Caki2 (cell line): ENCODE data around the gene ACER3. TPM values are rescaled to one million over a fixed set of nuclear protein-coding genes. Genes with fewer than 3 reads are reported as not detected.
"Not testable (repeated sequence)": the region's sequence is repeated elsewhere in the genome, so short reads cannot be mapped to it uniquely, and the experiment has no call there.

ENCODE experiments used
- DNase-seq: peaks from one replicate; pipeline ENCODE4 v3.0.0-alpha.2; 2015; ENCODE audit warnings: low read depth
- in situ Hi-C: cut with HindIII; loops from 2 replicates; pipeline ENCODE4 v1.10.0; 2016; ENCODE audit warnings: low sequenced_read_pairs, low pct_unique_long_range_greater_than_20kb, mixed read lengths
- total RNA-seq: library from RNA; depleted of rRNA; stranded (reverse); fragments of >200 nt; shearing (Covaris generic); gene quantifications from 2 replicates; pipeline ENCODE4 v1.2.3, GENCODE V29; 2014; ENCODE audit warnings: low replicate concordance

ACER3 gene
- total RNA-seq, 1 experiment from 2014 or later = 5.7 TPM

- in situ Hi-C loops = no loop called here
- no peak for DNase-seq
Observed at GRCh38 chr11:77039491-77040400, 179.0 kb downstream of the ACER3 start.

GRCh38 chr11:77040401-77040777 is 179.7 kb downstream of the ACER3 start:
- in situ Hi-C loops = no loop called here
- DNase-seq = no peak

GRCh38 chr11:77040889-77041288 is 180.2 kb downstream of the ACER3 start:
- in situ Hi-C loops = no loop called here
- no peak for DNase-seq

- in situ Hi-C loops = no loop called here
- DNase-seq = no peak
Observed at GRCh38 chr11:77042111-77042726, 181.5 kb downstream of the ACER3 start.

GRCh38 chr11:77044356-77044755 is 183.6 kb downstream of the ACER3 start:
- in situ Hi-C loops = no loop called here
- DNase-seq = no peak

- no peak for DNase-seq
- in situ Hi-C loops = no loop called here
Observed at GRCh38 chr11:77044886-77045285, 184.2 kb downstream of the ACER3 start.

- no peak for DNase-seq
- in situ Hi-C loops = no loop called here
Observed at GRCh38 chr11:77046060-77046501, 185.4 kb downstream of the ACER3 start.

GRCh38 chr11:77047007-77047927 is 186.5 kb downstream of the ACER3 start:
- in situ Hi-C loops = no loop called here
- DNase-seq = peak; percentile 95

GRCh38 chr11:77047928-77048446 is 187.3 kb downstream of the ACER3 start:
- in situ Hi-C loops = not testable (repeated sequence)

GRCh38 chr11:77049026-77049425 is 188.3 kb downstream of the ACER3 start:
- in situ Hi-C loops = no loop called here
- DNase-seq = no peak

More at GRCh38 chr11:77047928-77048446, 187.3 kb downstream of the ACER3 start:
- not testable (repeated sequence) for DNase-seq

- in situ Hi-C loops = no loop called here
- DNase-seq = no peak
Observed at GRCh38 chr11:77051511-77051910, 190.8 kb downstream of the ACER3 start.

- in situ Hi-C loops = no loop called here
- DNase-seq = no peak
Observed at GRCh38 chr11:77052518-77052917, 191.8 kb downstream of the ACER3 start.

GRCh38 chr11:77053217-77054015 is 192.7 kb downstream of the ACER3 start:
- in situ Hi-C loops = no loop called here
- DNase-seq = no peak

- in situ Hi-C loops = no loop called here
- no peak for DNase-seq
Observed at GRCh38 chr11:77054084-77054483, 193.4 kb downstream of the ACER3 start.

- in situ Hi-C loops = no loop called here
- no peak for DNase-seq
Observed at GRCh38 chr11:77055101-77055561, 194.4 kb downstream of the ACER3 start.

- in situ Hi-C loops = no loop called here
- DNase-seq = no peak
Observed at GRCh38 chr11:77055913-77056312, 195.2 kb downstream of the ACER3 start.

- no peak for DNase-seq
- in situ Hi-C loops = no loop called here
Observed at GRCh38 chr11:77056814-77057402, 196.2 kb downstream of the ACER3 start.
